ENCODE measurements around the gene ATXN1. TPM values are rescaled to one million over a fixed set of nuclear protein-coding genes. Genes with fewer than 3 reads are reported as not detected.

ATXN1 gene
- total and polyA plus RNA-seq, 2 experiments from 2014 or later: 4.8 to 9.1 TPM

GRCh38 chr6:16762268-16762549 is 949 bp upstream of the ATXN1 start (continued):
- TF ChIP-seq, protein P1, sequence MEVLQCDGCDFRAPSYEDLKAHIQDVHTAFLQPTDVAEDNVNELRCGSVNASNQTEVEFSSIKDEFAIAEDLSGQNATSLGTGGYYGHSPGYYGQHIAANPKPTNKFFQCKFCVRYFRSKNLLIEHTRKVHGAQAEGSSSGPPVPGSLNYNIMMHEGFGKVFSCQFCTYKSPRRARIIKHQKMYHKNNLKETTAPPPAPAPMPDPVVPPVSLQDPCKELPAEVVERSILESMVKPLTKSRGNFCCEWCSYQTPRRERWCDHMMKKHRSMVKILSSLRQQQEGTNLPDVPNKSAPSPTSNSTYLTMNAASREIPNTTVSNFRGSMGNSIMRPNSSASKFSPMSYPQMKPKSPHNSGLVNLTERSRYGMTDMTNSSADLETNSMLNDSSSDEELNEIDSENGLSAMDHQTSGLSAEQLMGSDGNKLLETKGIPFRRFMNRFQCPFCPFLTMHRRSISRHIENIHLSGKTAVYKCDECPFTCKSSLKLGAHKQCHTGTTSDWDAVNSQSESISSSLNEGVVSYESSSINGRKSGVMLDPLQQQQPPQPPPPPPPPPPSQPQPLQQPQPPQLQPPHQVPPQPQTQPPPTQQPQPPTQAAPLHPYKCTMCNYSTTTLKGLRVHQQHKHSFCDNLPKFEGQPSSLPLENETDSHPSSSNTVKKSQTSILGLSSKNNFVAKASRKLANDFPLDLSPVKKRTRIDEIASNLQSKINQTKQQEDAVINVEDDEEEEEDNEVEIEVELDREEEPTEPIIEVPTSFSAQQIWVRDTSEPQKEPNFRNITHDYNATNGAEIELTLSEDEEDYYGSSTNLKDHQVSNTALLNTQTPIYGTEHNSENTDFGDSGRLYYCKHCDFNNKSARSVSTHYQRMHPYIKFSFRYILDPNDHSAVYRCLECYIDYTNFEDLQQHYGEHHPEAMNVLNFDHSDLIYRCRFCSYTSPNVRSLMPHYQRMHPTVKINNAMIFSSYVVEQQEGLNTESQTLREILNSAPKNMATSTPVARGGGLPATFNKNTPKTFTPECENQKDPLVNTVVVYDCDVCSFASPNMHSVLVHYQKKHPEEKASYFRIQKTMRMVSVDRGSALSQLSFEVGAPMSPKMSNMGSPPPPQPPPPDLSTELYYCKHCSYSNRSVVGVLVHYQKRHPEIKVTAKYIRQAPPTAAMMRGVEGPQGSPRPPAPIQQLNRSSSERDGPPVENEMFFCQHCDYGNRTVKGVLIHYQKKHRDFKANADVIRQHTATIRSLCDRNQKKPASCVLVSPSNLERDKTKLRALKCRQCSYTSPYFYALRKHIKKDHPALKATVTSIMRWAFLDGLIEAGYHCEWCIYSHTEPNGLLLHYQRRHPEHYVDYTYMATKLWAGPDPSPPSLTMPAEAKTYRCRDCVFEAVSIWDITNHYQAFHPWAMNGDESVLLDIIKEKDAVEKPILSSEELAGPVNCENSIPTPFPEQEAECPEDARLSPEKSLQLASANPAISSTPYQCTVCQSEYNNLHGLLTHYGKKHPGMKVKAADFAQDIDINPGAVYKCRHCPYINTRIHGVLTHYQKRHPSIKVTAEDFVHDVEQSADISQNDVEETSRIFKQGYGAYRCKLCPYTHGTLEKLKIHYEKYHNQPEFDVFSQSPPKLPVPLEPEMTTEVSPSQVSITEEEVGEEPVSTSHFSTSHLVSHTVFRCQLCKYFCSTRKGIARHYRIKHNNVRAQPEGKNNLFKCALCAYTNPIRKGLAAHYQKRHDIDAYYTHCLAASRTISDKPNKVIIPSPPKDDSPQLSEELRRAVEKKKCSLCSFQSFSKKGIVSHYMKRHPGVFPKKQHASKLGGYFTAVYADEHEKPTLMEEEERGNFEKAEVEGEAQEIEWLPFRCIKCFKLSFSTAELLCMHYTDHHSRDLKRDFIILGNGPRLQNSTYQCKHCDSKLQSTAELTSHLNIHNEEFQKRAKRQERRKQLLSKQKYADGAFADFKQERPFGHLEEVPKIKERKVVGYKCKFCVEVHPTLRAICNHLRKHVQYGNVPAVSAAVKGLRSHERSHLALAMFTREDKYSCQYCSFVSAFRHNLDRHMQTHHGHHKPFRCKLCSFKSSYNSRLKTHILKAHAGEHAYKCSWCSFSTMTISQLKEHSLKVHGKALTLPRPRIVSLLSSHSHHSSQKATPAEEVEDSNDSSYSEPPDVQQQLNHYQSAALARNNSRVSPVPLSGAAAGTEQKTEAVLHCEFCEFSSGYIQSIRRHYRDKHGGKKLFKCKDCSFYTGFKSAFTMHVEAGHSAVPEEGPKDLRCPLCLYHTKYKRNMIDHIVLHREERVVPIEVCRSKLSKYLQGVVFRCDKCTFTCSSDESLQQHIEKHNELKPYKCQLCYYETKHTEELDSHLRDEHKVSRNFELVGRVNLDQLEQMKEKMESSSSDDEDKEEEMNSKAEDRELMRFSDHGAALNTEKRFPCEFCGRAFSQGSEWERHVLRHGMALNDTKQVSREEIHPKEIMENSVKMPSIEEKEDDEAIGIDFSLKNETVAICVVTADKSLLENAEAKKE (CRISPR knock-in tag; IDR thresholded peaks at IDR 0.05): no peak
- no peak for TF ChIP-seq ZNF114 (CRISPR knock-in tag; IDR thresholded peaks at IDR 0.05)
- TF ChIP-seq ZNF331 (CRISPR knock-in tag; IDR thresholded peaks at IDR 0.05; ENCODE audit: low read depth): no peak
- TF ChIP-seq ETS1 (IDR thresholded peaks at IDR 0.05): no peak
- TF ChIP-seq EZH2phosphoT487 (IDR thresholded peaks at IDR 0.05; ENCODE audit: unreplicated experiment): no peak
- TF ChIP-seq, protein P2, sequence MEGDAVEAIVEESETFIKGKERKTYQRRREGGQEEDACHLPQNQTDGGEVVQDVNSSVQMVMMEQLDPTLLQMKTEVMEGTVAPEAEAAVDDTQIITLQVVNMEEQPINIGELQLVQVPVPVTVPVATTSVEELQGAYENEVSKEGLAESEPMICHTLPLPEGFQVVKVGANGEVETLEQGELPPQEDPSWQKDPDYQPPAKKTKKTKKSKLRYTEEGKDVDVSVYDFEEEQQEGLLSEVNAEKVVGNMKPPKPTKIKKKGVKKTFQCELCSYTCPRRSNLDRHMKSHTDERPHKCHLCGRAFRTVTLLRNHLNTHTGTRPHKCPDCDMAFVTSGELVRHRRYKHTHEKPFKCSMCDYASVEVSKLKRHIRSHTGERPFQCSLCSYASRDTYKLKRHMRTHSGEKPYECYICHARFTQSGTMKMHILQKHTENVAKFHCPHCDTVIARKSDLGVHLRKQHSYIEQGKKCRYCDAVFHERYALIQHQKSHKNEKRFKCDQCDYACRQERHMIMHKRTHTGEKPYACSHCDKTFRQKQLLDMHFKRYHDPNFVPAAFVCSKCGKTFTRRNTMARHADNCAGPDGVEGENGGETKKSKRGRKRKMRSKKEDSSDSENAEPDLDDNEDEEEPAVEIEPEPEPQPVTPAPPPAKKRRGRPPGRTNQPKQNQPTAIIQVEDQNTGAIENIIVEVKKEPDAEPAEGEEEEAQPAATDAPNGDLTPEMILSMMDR (conservative IDR thresholded peaks at IDR 0.05; ENCODE audit: low read depth in 2 of 2): no peak
- TF ChIP-seq NANOG (IDR thresholded peaks at IDR 0.05; ENCODE audit: borderline replicate concordance): no peak
- no peak for TF ChIP-seq JUNB (IDR thresholded peaks at IDR 0.05; ENCODE audit: unreplicated experiment)
- no peak for TF ChIP-seq EZH2 (IDR thresholded peaks at IDR 0.05; ENCODE audit: low read depth, unreplicated experiment)

Measured in GM23338 (cell line).